Measurements from ENCODE around the gene PTPRCAP.
"Not testable (repeated sequence)": the region's sequence is repeated elsewhere in the genome, so short reads cannot be mapped to it uniquely, and the experiment has no call there.

DNA sequence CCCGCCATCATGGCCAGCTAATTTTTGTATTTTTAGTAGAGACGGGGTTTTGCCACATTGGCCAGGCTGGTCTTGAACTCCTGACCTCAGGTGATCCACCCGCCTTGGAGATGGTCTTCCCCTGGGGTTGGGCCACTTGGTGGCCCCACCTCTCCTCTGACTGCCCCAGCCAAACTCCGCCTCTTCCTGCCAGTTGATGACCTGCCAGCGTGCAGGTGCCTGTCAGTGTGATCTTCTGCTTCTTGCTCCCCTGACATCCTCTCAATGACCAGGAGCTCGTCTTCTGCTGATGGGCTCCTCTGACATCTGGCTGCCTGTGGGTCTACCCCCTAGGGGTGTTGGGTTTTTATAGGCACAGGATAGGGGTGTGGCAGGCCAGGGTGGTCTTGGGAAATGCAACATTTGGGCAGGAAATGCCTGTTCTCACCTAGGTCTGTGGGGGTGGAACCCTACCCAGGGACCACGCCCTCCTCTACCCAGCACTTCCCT, 48.4 kb upstream of the PTPRCAP start:
- TF ChIP-seq POLR2A (IDR thresholded peaks at IDR 0.05) = not testable (repeated sequence)
- TF ChIP-seq, protein P1, sequence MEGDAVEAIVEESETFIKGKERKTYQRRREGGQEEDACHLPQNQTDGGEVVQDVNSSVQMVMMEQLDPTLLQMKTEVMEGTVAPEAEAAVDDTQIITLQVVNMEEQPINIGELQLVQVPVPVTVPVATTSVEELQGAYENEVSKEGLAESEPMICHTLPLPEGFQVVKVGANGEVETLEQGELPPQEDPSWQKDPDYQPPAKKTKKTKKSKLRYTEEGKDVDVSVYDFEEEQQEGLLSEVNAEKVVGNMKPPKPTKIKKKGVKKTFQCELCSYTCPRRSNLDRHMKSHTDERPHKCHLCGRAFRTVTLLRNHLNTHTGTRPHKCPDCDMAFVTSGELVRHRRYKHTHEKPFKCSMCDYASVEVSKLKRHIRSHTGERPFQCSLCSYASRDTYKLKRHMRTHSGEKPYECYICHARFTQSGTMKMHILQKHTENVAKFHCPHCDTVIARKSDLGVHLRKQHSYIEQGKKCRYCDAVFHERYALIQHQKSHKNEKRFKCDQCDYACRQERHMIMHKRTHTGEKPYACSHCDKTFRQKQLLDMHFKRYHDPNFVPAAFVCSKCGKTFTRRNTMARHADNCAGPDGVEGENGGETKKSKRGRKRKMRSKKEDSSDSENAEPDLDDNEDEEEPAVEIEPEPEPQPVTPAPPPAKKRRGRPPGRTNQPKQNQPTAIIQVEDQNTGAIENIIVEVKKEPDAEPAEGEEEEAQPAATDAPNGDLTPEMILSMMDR (IDR thresholded peaks at IDR 0.05) = not testable (repeated sequence)
